Measurements from ENCODE around the gene ROPN1. TPM values are rescaled to one million over a fixed set of nuclear protein-coding genes. Genes with fewer than 3 reads are reported as not detected.
A peak's percentile ranks its signal among the peaks of the same experiment; 100 is the strongest.

Gene ROPN1
- total and polyA plus RNA-seq, 2 experiments from 2014 or later, result not detected

DNA sequence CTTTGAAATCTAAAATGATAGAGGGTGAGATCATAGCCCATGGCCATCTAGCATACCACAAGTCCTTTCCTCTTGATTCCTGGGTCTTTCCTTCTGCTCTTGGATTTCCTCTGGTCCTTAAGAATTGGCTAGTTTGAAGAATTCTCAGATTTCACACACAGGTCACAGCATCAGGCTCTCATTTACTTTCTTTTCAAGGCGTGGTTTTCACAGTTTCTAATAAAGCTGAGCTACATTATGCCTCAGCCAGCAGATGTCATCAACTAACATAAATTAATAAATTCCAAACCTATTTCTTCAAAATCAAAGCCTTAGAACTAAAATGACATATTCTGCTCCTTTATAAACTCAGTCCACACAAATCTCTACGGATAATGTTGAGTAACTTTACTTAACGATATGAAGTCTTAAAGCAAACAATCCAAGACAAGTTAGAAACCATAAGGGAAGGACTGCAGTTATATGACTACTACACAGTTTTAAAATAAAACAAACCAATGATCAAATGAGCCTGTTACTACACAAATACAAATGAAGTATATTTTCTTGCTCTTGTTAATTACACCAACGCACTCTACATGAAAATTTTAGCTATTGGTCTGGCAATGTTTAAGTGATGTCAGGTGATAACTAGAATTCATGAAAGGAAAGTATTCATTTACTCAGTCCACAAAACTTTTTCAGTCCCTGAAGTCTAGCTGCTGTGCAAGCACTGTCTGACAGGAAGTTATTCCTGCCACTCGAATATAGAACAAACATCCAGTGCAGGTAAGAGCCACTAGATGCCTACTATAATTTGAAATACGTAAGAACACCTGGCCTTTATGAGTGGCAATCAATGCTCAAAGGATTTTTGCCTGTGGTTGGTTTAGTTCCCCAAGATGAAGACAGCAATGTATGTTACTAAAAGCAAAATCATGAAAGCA, 40.1 kb downstream of the ROPN1 start:
- Histone ChIP-seq H3K4me2 (ENCODE audit: unreplicated experiment) (peak overlapping the region; percentile 57), H3K9me3 (ENCODE audit: low read depth) (no peaks in the 10 kb centered on the region), H3K27ac (peak overlapping the region; percentile 36), H4K20me1 (ENCODE audit: insufficient read depth) (no peaks in the 10 kb centered on the region), H3K4me1 (ENCODE audit: insufficient read depth) (peaks cover 44% of the 10 kb centered on the region), H3K9ac (no peak overlapping the region), H3K36me3 (ENCODE audit: low read depth) (peaks cover 34% of the 10 kb centered on the region), H3F3A (ENCODE audit: insufficient read depth) (peaks cover 43% of the 10 kb centered on the region), H2AFZ (peak overlapping the region; percentile 35), H3K4me3 (peak overlapping the region; percentile 42), H3K79me2 (ENCODE audit: insufficient read depth) (peaks cover under 1% of the 10 kb centered on the region; the same call in 1 of the 2 replicates), H3K27me3 (replicated peaks; ENCODE audit: insufficient read depth) (no peaks in the 10 kb centered on the region), H3K9me2 (ENCODE audit: insufficient read depth) (no peaks in the 10 kb centered on the region)
- 34 to 37% methylated on average over 6 of the region's 6 CpGs for WGBS, 2 experiments (ENCODE audit: low coverage in 1 of 2, low lambda C conversion rate in 2 of 2, missing lambda C conversion rate in 2 of 2)
- no peak for TF ChIP-seq EZH2 (IDR thresholded peaks at IDR 0.05; ENCODE audit: insufficient read depth, poor library complexity, severe bottlenecking)
- TF ChIP-seq EZH2phosphoT487 (IDR thresholded peaks at IDR 0.05; ENCODE audit: insufficient read depth, low read depth), result no peak
- DNase-seq, result peak; percentile 50
- in situ Hi-C loops (cut with MboI), result no loop called here

DNA sequence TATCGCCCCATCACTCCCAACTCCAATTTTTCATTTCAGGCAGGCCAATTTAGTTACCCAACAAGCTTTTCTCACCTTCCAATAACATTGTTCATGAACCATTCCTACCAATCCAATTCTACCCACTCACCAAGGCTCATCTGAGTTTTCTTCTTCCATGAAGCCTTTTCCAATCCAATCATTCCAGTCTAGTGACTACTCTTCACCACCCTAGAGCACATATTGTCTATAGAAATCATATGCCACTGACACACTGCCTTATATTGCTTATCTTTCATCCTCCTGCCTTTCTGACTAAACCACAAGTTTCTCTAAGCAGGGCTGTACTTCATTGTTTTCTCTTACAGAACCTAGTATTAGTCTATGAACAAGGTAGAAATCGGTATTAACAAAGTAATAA, 42.3 kb downstream of the ROPN1 start:
- H3K4me2 ChIP-seq (ENCODE audit: unreplicated experiment), result peak overlapping the region; percentile 62
- H3K9me3 ChIP-seq (ENCODE audit: low read depth), result no peaks in the 10 kb centered on the region
- H3K79me2 ChIP-seq (ENCODE audit: insufficient read depth), result no peaks in the 10 kb centered on the region
- peak overlapping the region; percentile 5; the same call in 1 of the 2 replicates for H3K4me3 ChIP-seq
- no peak for TF ChIP-seq EZH2phosphoT487 (IDR thresholded peaks at IDR 0.05; ENCODE audit: insufficient read depth, low read depth)
- TF ChIP-seq EZH2 (IDR thresholded peaks at IDR 0.05; ENCODE audit: insufficient read depth, poor library complexity, severe bottlenecking), result no peak
- H3K4me1 ChIP-seq (ENCODE audit: insufficient read depth), result peaks cover 44% of the 10 kb centered on the region
- H3K27ac ChIP-seq, result peak overlapping the region; percentile 55
- no peaks in the 10 kb centered on the region for H3K9me2 ChIP-seq (ENCODE audit: insufficient read depth)
- H3F3A ChIP-seq (ENCODE audit: insufficient read depth), result peaks cover 43% of the 10 kb centered on the region
- H4K20me1 ChIP-seq (ENCODE audit: insufficient read depth), result no peaks in the 10 kb centered on the region
- H3K27me3 ChIP-seq (replicated peaks; ENCODE audit: insufficient read depth), result no peaks in the 10 kb centered on the region
- H2AFZ ChIP-seq, result no peak overlapping the region; the same call in 1 of the 2 replicates
- peak; percentile 84 for DNase-seq
- in situ Hi-C loops (cut with MboI), result no loop called here
- H3K36me3 ChIP-seq (ENCODE audit: low read depth), result peaks cover 35% of the 10 kb centered on the region
- no peak overlapping the region for H3K9ac ChIP-seq
- 58 to 62% methylated on average over 2 of the region's 2 CpGs for WGBS, 2 experiments (ENCODE audit: low coverage in 1 of 2, low lambda C conversion rate in 2 of 2, missing lambda C conversion rate in 2 of 2)

DNA sequence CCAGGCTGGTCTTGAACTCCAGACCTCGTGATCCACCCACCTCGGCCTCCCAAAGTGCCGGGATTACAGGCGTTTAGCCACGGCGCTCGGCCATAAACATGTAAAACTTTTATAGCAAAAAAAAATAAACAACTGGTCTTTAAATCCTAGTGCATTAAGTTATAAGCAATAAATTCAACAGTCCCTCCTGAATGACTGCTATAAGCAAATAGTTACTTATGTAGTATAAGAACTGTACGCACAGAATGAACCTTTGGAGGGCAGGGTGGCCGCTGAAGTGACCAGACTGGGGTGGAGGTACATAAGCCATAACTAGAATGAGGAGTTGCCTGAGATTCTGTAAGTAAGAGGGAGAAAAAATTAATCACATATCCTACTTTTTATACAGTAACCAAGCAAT, 43.5 kb downstream of the ROPN1 start:
- H3K27me3 ChIP-seq (replicated peaks; ENCODE audit: insufficient read depth), result no peaks in the 10 kb centered on the region
- DNase-seq, result no peak
- no peak overlapping the region for H3K4me3 ChIP-seq
- TF ChIP-seq EZH2 (IDR thresholded peaks at IDR 0.05; ENCODE audit: insufficient read depth, poor library complexity, severe bottlenecking) (no peak), EZH2phosphoT487 (IDR thresholded peaks at IDR 0.05; ENCODE audit: insufficient read depth, low read depth) (no peak)
- H3K4me1 ChIP-seq (ENCODE audit: insufficient read depth), result peaks cover 44% of the 10 kb centered on the region
- in situ Hi-C loops (cut with MboI), result no loop called here
- H3K79me2 ChIP-seq (ENCODE audit: insufficient read depth), result no peaks in the 10 kb centered on the region
- H3K9me2 ChIP-seq (ENCODE audit: insufficient read depth), result no peaks in the 10 kb centered on the region
- H4K20me1 ChIP-seq (ENCODE audit: insufficient read depth), result no peaks in the 10 kb centered on the region
- no peak overlapping the region for H3K27ac ChIP-seq
- peaks cover 35% of the 10 kb centered on the region for H3K36me3 ChIP-seq (ENCODE audit: low read depth)
- no peaks in the 10 kb centered on the region for H3K9me3 ChIP-seq (ENCODE audit: low read depth)
- no peak overlapping the region for H3K9ac ChIP-seq
- 97 to 99% methylated on average over 9 of the region's 9 CpGs for WGBS, 2 experiments (ENCODE audit: low coverage in 1 of 2, low lambda C conversion rate in 2 of 2, missing lambda C conversion rate in 2 of 2)
- H3K4me2 ChIP-seq (ENCODE audit: unreplicated experiment), result no peak overlapping the region
- H2AFZ ChIP-seq, result no peak overlapping the region
- H3F3A ChIP-seq (ENCODE audit: insufficient read depth), result peaks cover 43% of the 10 kb centered on the region

- Histone ChIP-seq H3F3A (ENCODE audit: insufficient read depth) (peaks cover 37% of the 10 kb centered on the region), H4K20me1 (ENCODE audit: insufficient read depth) (no peaks in the 10 kb centered on the region), H3K9ac (no peak overlapping the region), H3K79me2 (ENCODE audit: insufficient read depth) (no peaks in the 10 kb centered on the region), H3K4me1 (ENCODE audit: insufficient read depth) (peaks cover 42% of the 10 kb centered on the region), H3K27ac (no peak overlapping the region), H2AFZ (no peak overlapping the region), H3K4me3 (no peak overlapping the region), H3K9me3 (ENCODE audit: low read depth) (no peaks in the 10 kb centered on the region), H3K9me2 (ENCODE audit: insufficient read depth) (no peaks in the 10 kb centered on the region), H3K36me3 (ENCODE audit: low read depth) (peaks cover 34% of the 10 kb centered on the region), H3K27me3 (replicated peaks; ENCODE audit: insufficient read depth) (no peaks in the 10 kb centered on the region), H3K4me2 (ENCODE audit: unreplicated experiment) (no peak overlapping the region)
- in situ Hi-C loops (cut with MboI), result no loop called here
- DNase-seq, result peak; percentile 24
- TF ChIP-seq EZH2 (IDR thresholded peaks at IDR 0.05; ENCODE audit: insufficient read depth, poor library complexity, severe bottlenecking), result no peak
Measured at GRCh38 chr3:123947482-123947881, 44.4 kb downstream of the ROPN1 start.

Measured in GM23248 (cell line).